Esophagus squamous epithelium (tissue), 5 donors: ENCODE data around the gene SYT6. TPM values are rescaled to one million over a fixed set of nuclear protein-coding genes. Genes with fewer than 3 reads are reported as not detected.

ENCODE experiments used
- DNase-seq: peaks from one replicate; lab custom pipeline; 2025; lab: John Stamatoyannopoulos, UW
- H3K27ac ChIP-seq, 4 donors: fragments of 200-600 bp; sonication (generic); one replicate each; pipeline ENCODE4 v1.5.1; 2016 to 2019; ENCODE audit warnings: mild to moderate bottlenecking in 1 of 4
- H3K27me3 ChIP-seq, 4 donors: fragments of 200-600 bp; sonication (generic); 1 replicate in 3 of 4; 2 replicates in 1 of 4; pipeline versions ENCODE4 v1.5.1 to v1.6.0; 2017 to 2021; ENCODE audit warnings: antibody characterized with exemption in 1 of 4
- H3K36me3 ChIP-seq, 3 donors: fragments of 200-600 bp; sonication (generic); one replicate each; pipeline ENCODE4 v1.5.1; 2016 to 2019
- H3K4me1 ChIP-seq, 3 donors: fragments of 200-600 bp; sonication (generic); one replicate each; pipeline ENCODE4 v1.5.1; 2017 to 2019
- H3K4me3 ChIP-seq, 4 donors: fragments of 200-600 bp; sonication (generic); 1 replicate in 3 of 4; 2 replicates in 1 of 4; pipeline ENCODE4 v1.5.1; 2016 to 2019; ENCODE audit warnings: mild to moderate bottlenecking in 2 of 4, moderate library complexity in 1 of 4
- H3K9me3 ChIP-seq, 3 donors: fragments of 200-600 bp; sonication (generic); one replicate each; pipeline ENCODE4 v1.5.1; 2016 to 2019
- POLR2A ChIP-seq, 4 donors: fragments of 450-650 bp; IDR thresholded peaks; one replicate each; pipeline ENCODE4 v1.6.1; 2017; ENCODE audit warnings: antibody characterized with exemption in 4 of 4, mild to moderate bottlenecking in 4 of 4, moderate library complexity in 3 of 4
- WGBS, 2 donors: methylation state at CpG; one replicate each; pipeline ENCODE4 v1.1.5; 2018; 5-methylcytosine and 5-hydroxymethylcytosine counted together
- intact Hi-C: fragments of 100-400 bp; cut with DNase I; formaldehyde crosslinking; loops from one replicate; pipeline ENCODE4 v1.15.0; 2022
- total RNA-seq, 4 donors: library from RNA; depleted of rRNA; stranded (reverse); fragments of >200 nt; gene quantifications; one replicate each; pipeline ENCODE4 v1.1.0, GENCODE V29; 2016
- TF ChIP-seq, protein P1 (sequence below), 6 experiments: fragments of 450-650 bp in 4 of 6; fragments of 200-600 bp in 2 of 6; sonication (generic) in 2 of 6; IDR thresholded peaks; one replicate each; pipeline ENCODE4 v1.5.1; 2016 to 2019; ENCODE audit warnings: antibody characterized with exemption in 6 of 6, mild to moderate bottlenecking in 4 of 6, moderate library complexity in 4 of 6
- donor health status: DM: yes; HTN: yes; CAD: no.

Gene SYT6
- total RNA-seq, 4 donors from 2014 or later, result not detected

DNA sequence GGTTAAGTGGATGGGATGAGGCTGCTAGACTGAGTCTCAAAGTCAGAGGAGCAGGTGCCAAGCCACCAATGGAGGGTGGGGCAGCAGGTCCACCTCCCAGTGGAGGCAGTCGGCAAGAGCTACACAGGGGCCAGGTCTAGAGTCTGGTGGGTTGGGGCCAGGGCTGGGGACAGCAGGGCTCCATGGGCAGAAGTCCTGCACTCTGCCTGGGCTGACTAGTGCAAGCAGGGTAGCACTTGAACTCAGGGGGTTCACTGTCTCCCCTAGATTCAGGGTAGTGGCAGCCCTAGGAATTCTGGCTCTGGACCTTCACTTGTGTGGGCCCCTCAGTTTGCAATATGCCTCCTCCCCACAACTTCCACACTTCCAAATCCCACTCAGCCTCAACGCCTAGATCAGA, 66.2 kb downstream of the SYT6 start:
- Histone ChIP-seq H3K4me1 (peaks cover 0 to 3% (median 0%) of the 10 kb centered on the region in 3 donors), H3K4me3 (no peak overlapping the region), H3K27ac (no peak overlapping the region), H3K36me3 (no peaks in the 10 kb centered on the region), H3K9me3 (no peaks in the 10 kb centered on the region), H3K27me3 (no peaks in the 10 kb centered on the region)
- intact Hi-C loops, result no loop called here
- DNase-seq, result no peak
- no peak for TF ChIP-seq POLR2A (IDR thresholded peaks at IDR 0.05)
- TF ChIP-seq, protein P1, sequence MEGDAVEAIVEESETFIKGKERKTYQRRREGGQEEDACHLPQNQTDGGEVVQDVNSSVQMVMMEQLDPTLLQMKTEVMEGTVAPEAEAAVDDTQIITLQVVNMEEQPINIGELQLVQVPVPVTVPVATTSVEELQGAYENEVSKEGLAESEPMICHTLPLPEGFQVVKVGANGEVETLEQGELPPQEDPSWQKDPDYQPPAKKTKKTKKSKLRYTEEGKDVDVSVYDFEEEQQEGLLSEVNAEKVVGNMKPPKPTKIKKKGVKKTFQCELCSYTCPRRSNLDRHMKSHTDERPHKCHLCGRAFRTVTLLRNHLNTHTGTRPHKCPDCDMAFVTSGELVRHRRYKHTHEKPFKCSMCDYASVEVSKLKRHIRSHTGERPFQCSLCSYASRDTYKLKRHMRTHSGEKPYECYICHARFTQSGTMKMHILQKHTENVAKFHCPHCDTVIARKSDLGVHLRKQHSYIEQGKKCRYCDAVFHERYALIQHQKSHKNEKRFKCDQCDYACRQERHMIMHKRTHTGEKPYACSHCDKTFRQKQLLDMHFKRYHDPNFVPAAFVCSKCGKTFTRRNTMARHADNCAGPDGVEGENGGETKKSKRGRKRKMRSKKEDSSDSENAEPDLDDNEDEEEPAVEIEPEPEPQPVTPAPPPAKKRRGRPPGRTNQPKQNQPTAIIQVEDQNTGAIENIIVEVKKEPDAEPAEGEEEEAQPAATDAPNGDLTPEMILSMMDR (IDR thresholded peaks at IDR 0.05), result no peak
- WGBS, 2 donors, result 100% methylated on average over 1 to 2 of the region's 2 CpGs

DNA sequence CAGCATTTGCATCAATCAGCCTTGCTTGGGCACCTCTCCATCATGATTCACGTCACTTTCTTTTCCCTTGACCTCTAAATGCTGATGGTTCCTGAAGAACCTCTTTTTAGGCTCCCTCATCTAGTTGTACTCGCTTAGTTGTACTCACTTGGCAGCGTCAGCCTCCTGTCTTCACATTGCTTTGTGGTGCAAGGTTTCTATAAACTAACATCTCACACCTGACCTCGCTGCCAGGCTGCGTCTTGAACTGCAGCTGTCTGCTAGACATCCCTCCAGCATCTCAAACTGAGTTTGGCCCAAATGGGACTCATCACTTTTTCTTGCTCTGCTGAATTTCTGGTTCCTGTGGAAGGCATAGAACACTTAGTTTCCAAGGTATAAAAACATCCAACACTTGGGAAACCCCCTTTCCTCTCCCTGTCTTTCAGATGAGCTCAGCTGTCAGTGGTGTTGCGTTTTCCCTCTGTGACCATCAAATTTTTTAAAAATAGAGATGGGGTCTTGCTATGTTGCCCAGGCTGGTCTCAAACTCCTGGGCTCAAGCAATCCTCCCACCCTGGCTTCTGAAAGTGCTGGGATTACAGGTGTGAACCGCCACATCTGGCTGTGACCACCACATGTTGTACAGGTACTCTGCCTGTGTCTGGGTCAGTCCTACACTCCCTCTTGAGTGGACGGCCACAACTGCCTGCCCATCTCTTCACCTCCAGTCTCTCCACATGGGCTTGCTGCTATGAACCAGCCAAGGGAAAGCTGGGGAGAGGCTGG, 66.9 kb downstream of the SYT6 start:
- Histone ChIP-seq H3K27me3 (no peaks in the 10 kb centered on the region), H3K27ac (no peak overlapping the region), H3K9me3 (no peaks in the 10 kb centered on the region), H3K36me3 (no peaks in the 10 kb centered on the region), H3K4me1 (peaks cover 0 to 10% (median 3%) of the 10 kb centered on the region in 3 donors), H3K4me3 (no peak overlapping the region)
- 81% methylated on average over 6 to 7 of the region's 8 CpGs for WGBS, 2 donors
- intact Hi-C loops, result no loop called here
- TF ChIP-seq POLR2A (IDR thresholded peaks at IDR 0.05), result no peak
- TF ChIP-seq, protein P1 (IDR thresholded peaks at IDR 0.05), result no peak
- DNase-seq, result no peak

DNA sequence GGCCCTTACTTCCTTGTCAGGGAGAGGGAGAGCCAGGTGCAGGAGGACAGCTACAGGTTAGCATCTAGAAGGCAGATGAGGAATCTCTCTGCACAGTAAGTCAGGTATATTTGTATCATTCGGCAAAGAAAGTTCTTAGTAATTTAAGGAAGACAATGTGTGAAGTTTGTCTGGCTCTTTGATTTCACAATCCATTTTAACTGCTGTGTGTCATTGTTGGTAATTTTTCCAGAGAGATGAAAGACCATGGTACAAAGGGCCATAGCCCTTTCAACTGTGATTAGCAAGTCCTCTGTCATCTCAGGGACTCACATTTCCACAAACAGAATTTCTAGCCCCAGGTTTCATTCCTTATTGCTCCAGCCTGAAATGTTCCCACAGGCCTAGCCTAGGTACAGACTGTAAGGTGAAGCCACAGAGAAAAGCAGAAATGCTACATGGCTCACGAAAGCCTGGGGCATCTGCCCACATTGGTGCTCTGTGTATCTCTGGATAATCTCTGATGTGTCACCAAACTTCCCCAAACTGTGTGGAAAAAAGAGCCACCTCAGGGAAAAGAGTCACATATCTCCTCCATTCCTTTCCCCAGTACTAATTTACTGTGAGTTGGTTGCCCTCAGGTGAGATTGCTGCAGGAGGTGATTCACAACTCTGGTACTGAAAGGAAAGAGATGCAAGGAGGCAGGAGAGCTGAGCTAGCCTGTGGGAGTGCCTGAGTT, 70.6 kb downstream of the SYT6 start:
- Histone ChIP-seq H3K27me3 (no peaks in the 10 kb centered on the region), H3K27ac (no peak overlapping the region), H3K36me3 (no peaks in the 10 kb centered on the region), H3K9me3 (no peaks in the 10 kb centered on the region), H3K4me1 (peaks cover 0 to 10% (median 3%) of the 10 kb centered on the region in 3 donors), H3K4me3 (no peak overlapping the region)
- DNase-seq, result no peak
- 48 to 70% methylated on average over 2 of the region's 2 CpGs for WGBS, 2 donors
- intact Hi-C loops, result no loop called here
- no peak for TF ChIP-seq POLR2A (IDR thresholded peaks at IDR 0.05)
- TF ChIP-seq, protein P1 (IDR thresholded peaks at IDR 0.05), result no peak

DNA sequence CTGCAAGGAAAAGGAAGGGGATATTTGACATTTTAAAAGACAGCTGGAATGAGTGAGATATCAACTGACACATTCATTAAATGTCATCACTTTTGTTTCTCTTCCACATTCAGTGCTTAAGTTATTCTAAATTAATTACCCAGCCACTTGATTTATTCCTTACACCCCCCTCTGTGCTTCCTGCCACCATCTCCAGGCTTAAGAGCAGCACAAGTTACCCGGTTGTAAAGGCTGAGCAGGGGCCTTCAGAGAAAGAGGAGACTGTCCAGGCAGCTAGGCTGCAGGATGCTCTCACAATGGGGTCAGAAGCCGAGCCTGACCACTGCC, 71.4 kb downstream of the SYT6 start:
- no peak overlapping the region for H3K27ac ChIP-seq
- WGBS, 2 donors, result 45% methylated on average over 2 of the region's 2 CpGs; no CpG with 5 or more reads in 1 of the 2 donors
- intact Hi-C loops, result no loop called here
- H3K36me3 ChIP-seq, result no peaks in the 10 kb centered on the region
- H3K27me3 ChIP-seq, result no peaks in the 10 kb centered on the region
- no peak for TF ChIP-seq POLR2A (IDR thresholded peaks at IDR 0.05)
- TF ChIP-seq, protein P1 (IDR thresholded peaks at IDR 0.05), result no peak
- H3K4me1 ChIP-seq, result peaks cover 0 to 10% (median 3%) of the 10 kb centered on the region in 3 donors
- H3K9me3 ChIP-seq, result no peaks in the 10 kb centered on the region
- DNase-seq, result no peak
- no peak overlapping the region for H3K4me3 ChIP-seq
